GM06990 (cell line): Measurements from ENCODE around the gene RBBP4.
A peak's percentile ranks its signal among the peaks of the same experiment; 100 is the strongest.

Source experiments
- DNase-seq: peaks from one replicate; pipeline ENCODE4 v3.0.0-alpha.2; 2011; ENCODE audit not compliant: insufficient read length; ENCODE audit errors: extremely low read depth
- H3K27me3 ChIP-seq: replicated peaks from 2 replicates; pipeline ENCODE4 v1.6.0; 2011; ENCODE audit warnings: low read length; ENCODE audit not compliant: control insufficient read depth, insufficient read depth
- H3K36me3 ChIP-seq: 2 replicates; pipeline ENCODE4 v1.5.1; 2011; ENCODE audit warnings: low read length; ENCODE audit not compliant: control insufficient read depth, insufficient read depth
- H3K4me3 ChIP-seq: replicated peaks from 2 replicates; pipeline ENCODE4 v1.5.1; 2011; ENCODE audit warnings: low read depth, mild to moderate bottlenecking, control low read depth, low read length
- TF ChIP-seq, protein P1 (sequence below): IDR thresholded peaks from 2 replicates; pipeline ENCODE4 v1.5.1; 2011; ENCODE audit warnings: low read length, control low read depth, mild to moderate bottlenecking, inconsistent platforms; ENCODE audit not compliant: insufficient read depth, poor library complexity, severe bottlenecking

RBBP4 gene

DNA sequence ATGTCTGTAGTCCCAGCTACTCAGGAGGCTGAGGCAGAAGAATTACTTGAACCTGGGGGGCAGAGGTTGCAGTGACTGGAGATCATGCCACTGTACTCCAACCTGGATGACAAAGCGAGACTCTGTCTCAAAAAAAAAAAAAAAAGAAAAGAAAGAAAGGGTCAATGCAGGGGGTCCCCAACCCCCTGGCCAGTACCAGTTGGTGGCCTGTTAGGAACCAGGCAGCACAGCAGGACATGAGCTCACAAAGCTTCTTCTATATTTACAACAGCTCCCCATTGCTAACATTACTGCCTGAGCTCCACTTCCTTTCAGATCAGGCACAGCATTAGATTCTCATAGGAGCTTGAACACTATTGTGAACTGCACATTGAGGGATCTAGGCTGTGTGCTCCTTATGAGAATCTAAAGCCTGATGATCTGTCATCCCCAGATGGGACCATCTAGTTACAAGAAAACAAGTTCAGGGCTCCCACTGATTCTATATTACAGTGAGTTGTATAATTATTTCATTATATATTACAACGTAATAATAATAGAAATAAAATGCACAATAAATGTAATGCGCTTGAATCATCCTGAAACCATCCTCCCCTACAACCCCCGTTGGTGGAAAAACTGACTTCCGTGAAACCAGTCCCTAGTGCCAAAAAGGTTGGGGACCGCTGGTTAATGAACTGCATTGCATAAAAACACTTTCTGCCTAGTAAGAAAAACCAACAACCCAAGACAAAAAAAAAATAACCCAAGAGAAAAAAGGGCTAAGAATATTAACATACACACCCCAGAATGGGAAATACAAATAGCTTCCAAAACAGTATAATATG, 3.5 kb upstream of the RBBP4 start:
- Histone ChIP-seq H3K27me3 (no peaks in the 10 kb centered on the region), H3K36me3 (peaks cover 5% of the 10 kb centered on the region), H3K4me3 (peak overlapping the region; percentile 83)
- TF ChIP-seq, protein P1, sequence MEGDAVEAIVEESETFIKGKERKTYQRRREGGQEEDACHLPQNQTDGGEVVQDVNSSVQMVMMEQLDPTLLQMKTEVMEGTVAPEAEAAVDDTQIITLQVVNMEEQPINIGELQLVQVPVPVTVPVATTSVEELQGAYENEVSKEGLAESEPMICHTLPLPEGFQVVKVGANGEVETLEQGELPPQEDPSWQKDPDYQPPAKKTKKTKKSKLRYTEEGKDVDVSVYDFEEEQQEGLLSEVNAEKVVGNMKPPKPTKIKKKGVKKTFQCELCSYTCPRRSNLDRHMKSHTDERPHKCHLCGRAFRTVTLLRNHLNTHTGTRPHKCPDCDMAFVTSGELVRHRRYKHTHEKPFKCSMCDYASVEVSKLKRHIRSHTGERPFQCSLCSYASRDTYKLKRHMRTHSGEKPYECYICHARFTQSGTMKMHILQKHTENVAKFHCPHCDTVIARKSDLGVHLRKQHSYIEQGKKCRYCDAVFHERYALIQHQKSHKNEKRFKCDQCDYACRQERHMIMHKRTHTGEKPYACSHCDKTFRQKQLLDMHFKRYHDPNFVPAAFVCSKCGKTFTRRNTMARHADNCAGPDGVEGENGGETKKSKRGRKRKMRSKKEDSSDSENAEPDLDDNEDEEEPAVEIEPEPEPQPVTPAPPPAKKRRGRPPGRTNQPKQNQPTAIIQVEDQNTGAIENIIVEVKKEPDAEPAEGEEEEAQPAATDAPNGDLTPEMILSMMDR = no peak
- DNase-seq = no peak

DNA sequence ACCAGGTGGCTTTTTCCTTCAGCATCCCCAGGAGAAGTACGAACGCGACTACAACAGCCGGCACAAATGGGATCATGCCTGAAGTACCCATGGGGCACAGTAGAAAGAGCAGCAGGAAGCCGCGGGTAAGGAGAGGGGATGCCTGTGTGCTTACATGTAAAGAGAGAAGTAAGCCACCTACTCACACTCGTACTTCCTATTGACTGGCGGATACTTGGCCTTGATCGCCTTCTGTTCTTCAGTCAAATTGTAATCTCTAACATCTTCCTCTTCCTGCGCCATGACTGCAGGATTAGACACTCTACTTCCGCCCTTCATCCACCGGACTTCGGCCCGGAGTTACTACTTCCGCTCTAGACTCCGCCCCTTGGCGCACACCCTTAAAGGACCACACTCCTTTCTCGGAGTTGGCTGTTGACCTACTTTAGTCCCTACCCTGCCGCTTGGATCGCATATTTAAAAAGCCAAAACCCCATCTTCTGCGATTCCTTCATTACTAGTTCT, 708 bp upstream of the RBBP4 start, which contains the start of gene ZBTB8OS:
Gene ZBTB8OS, minus strand, starts transcription at position 303 of the 504 bp plus-strand sequence. Its CDS starts 21 bp downstream, at position 282.
- peak; percentile 78 for DNase-seq
- Histone ChIP-seq H3K27me3 (no peaks in the 10 kb centered on the region), H3K36me3 (peaks cover 6% of the 10 kb centered on the region), H3K4me3 (peak within 1 kb of the TSS; percentile 87)
- TF ChIP-seq, protein P1 = no peak

DNA sequence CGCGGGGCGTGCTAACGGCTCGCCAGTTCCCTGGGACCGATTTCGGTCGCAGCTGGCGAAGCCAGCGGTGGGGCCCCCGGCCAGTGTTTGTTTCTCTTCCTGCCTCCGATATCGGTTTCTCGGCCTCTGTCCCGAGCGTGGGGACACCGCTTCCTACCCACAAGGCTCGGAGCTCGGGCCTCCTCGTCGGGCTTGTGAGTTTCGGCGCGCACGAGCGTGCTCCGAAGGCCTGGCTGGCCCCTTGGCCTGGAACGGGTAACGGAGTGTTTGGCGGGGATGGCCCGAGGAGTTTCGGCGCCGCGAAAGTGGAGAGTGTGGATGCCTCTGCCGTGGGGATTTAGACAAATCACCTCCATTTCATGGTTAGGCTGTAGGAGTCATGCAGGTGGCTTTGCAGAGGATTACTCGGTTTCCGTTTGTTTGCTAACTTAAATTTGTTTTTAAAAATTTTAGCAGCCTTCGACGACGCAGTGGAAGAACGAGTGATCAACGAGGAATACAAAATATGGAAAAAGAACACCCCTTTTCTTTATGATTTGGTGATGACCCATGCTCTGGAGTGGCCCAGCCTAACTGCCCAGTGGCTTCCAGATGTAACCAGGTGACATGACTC, 559 bp downstream of the RBBP4 start:
- peak overlapping the region; percentile 87 for H3K4me3 ChIP-seq
- TF ChIP-seq, protein P1 = no peak
- peaks cover 4% of the 10 kb centered on the region for H3K36me3 ChIP-seq
- no peak for DNase-seq
- H3K27me3 ChIP-seq = no peaks in the 10 kb centered on the region

DNA sequence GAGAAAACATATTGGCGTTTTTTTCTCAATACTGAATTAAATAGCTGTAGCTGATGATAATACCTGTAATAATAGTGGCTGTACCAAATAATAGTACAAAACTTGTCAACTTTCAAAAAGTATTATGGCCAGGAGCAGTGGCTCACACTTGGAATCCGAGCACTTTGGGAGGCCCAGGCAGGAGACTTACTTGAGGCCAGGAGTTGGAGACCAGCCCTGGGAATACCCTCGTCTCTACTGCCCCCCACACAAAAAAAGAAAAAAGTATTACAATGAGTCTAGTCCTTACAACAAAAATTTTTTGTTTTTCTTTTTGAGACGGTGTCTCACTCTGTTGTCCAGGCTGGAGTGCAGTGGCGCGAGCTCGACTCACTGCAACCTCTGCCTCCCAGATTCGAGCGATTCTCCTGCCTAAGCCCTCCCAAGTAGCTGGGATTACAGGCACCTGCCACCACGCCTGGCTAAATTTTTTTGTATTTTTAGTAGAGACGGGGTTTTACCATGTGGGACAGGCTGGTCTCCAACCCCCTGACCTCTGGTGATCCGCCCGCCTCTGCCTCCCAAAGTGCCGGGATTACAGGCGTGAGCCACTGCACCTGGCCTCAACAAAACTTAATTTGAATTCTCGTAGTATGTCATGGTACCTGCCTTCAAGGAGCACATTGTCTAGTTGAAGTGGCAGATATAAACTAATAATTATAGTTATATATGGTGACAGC, 1.4 kb downstream of the RBBP4 start:
- Histone ChIP-seq H3K36me3 (peaks cover 6% of the 10 kb centered on the region), H3K4me3 (peak overlapping the region; percentile 87), H3K27me3 (no peaks in the 10 kb centered on the region)
- TF ChIP-seq, protein P1 = no peak
- no peak for DNase-seq

DNA sequence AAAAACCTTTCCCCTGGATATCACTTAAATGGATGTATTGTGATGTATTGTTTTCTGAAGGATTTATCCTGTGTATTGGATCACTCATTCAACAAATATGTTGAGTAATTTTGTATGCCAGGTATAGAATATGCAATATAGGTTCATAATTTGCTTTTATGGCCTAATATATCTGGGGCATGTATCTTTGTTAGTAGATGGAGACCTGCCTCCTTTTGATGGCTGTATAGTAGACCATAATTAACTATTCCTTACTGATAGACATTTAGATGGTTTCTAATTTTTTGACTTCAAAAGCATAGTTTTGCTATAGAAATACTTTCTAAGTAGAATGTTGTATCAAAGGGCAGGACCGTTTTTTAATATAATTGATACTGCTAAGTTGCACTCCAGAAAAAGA, 8.6 kb downstream of the RBBP4 start:
- TF ChIP-seq, protein P1 = no peak
- H3K36me3 ChIP-seq = peaks cover 6% of the 10 kb centered on the region
- no peak for DNase-seq

More for the DNA sequence above, 8.6 kb downstream of the RBBP4 start:
- Histone ChIP-seq H3K27me3 (no peaks in the 10 kb centered on the region), H3K4me3 (no peak overlapping the region)
